K562 (cell line): ENCODE data around the gene COPB2. TPM values are rescaled to one million over a fixed set of nuclear protein-coding genes. Genes with fewer than 3 reads are reported as not detected.
A peak's percentile ranks its signal among the peaks of the same experiment; 100 is the strongest.

ENCODE experiments used
- CBX8 ChIP-seq: fragments of 200-600 bp; sonication (generic); IDR thresholded peaks from 2 replicates; pipeline ENCODE4 v1.6.1; 2012; ENCODE audit warnings: borderline replicate concordance, mixed run types, low read depth, mild to moderate bottlenecking, moderate library complexity, mixed read lengths, low read length, control low read depth, inconsistent platforms; ENCODE audit not compliant: poor library complexity, severe bottlenecking; ENCODE audit errors: extremely low read depth
- CEBPB ChIP-seq: fragments of 450-650 bp; IDR thresholded peaks from 2 replicates; pipeline ENCODE4 v1.6.1; 2016; ENCODE audit warnings: missing genetic modification characterization, missing compliant biosample characterization
- GABPA ChIP-seq: fragments of 200-800 bp; sonication (Bioruptor generic); conservative IDR thresholded peaks from 2 replicates; pipeline ENCODE4 v1.6.1; 2016; ENCODE audit warnings: low read depth, missing genetic modification characterization, missing compliant biosample characterization
- HDGF ChIP-seq: fragments of 450-650 bp; IDR thresholded peaks from 2 replicates; pipeline ENCODE4 v1.6.1; 2016
- KDM1A ChIP-seq, 2 experiments: fragments of 450-650 bp; IDR thresholded peaks; 2 replicates each; pipeline ENCODE4 v1.6.1; 2016; ENCODE audit warnings: mild to moderate bottlenecking in 2 of 2
- MGA ChIP-seq: fragments of 450-650 bp; IDR thresholded peaks from 2 replicates; pipeline ENCODE4 v1.6.1; 2016; ENCODE audit warnings: mild to moderate bottlenecking, moderate library complexity
- NKRF ChIP-seq: fragments of 450-650 bp; IDR thresholded peaks from 2 replicates; pipeline ENCODE4 v1.6.1; 2016; ENCODE audit warnings: borderline replicate concordance
- RBM25 ChIP-seq: fragments of 200-400 bp; formaldehyde crosslinking; IDR thresholded peaks from 2 replicates; pipeline ENCODE4 v1.6.1; 2018; ENCODE audit warnings: low read length, low read depth, moderate library complexity; ENCODE audit not compliant: severe bottlenecking
- THAP12 ChIP-seq: fragments of 250-450 bp; sonication (Bioruptor Pico); IDR thresholded peaks from 2 replicates; pipeline ENCODE4 v1.9.0; 2021; ENCODE audit warnings: mild to moderate bottlenecking, inconsistent platforms
- XRCC5 ChIP-seq: fragments of 200-400 bp; formaldehyde crosslinking; IDR thresholded peaks from 2 replicates; pipeline ENCODE4 v1.6.1; 2017; ENCODE audit warnings: low read depth, mild to moderate bottlenecking, low read length
- polyA plus RNA-seq, 8 experiments: library from polyadenylated mRNA; depleted of rRNA in 4 of 8; stranded (reverse) in 5 of 8; unstranded in 3 of 8; fragments of >200 nt; fragmentation: Nextera tagmentation in 2 of 8; fragmentation: Illumina TruSeq in 1 of 8; extraction: Ambion mirVana in 2 of 8; extraction: Trizol in 1 of 8; gene quantifications; 2 replicates each; pipeline versions ENCODE4 v1.2.1 to v1.2.3, GENCODE V29; 2011 to 2014; ENCODE audit warnings: inconsistent platforms in 1 of 8, missing spikeins in 1 of 8
- total RNA-seq, 7 experiments: library from RNA; depleted of rRNA in 6 of 7; stranded (reverse); fragments of >200 nt in 6 of 7; fragmentation: Illumina TruSeq in 2 of 7; extraction: Trizol in 2 of 7; gene quantifications; 2 replicates each; pipeline versions ENCODE4 v1.2.1 to v1.2.3, GENCODE V29; 2011 to 2021; ENCODE audit warnings: low replicate concordance in 1 of 7

The COPB2 gene
- total and polyA plus RNA-seq, 9 of the 15 experiments (the other 6 are each of a cell fraction or from before 2014, with no cell fraction given), result 64.3 to 189 (median 130) TPM

GRCh38 chr3:139312416-139312815 is 77.0 kb downstream of the COPB2 start (continued):
- TF ChIP-seq THAP12 (CRISPR knock-in tag) (no peak), XRCC5 (no peak), GABPA (no peak), MGA (no peak), NKRF (no peak), CEBPB (tag) (no peak), HDGF (no peak), KDM1A (IDR thresholded peaks at IDR 0.05) (peak; percentile 28 to 73; a peak in 3 of 4 replicates), RBM25 (peak; percentile 78), CBX8 (no peak)
